KG1 (cell line): ENCODE measurements around the gene ZNRF1.
A peak's percentile ranks its signal among the peaks of the same experiment; 100 is the strongest.
"Not testable (repeated sequence)": the region's sequence is repeated elsewhere in the genome, so short reads cannot be mapped to it uniquely, and the experiment has no call there.

Source experiments
- DNase-seq: peaks from one replicate; lab custom pipeline; 2025; lab: John Stamatoyannopoulos, UW

Gene ZNRF1

GRCh38 chr16:74998481-74999218 lies at the start of gene ZNRF1:
Gene ZNRF1 (plus strand): TSS chr16:74999024. CDS start chr16:74999672, 648 bp downstream.
- peak; percentile 72 for DNase-seq

GRCh38 chr16:74949309-74949708 lies 49.5 kb upstream of the ZNRF1 start:
- DNase-seq: no peak

DNA sequence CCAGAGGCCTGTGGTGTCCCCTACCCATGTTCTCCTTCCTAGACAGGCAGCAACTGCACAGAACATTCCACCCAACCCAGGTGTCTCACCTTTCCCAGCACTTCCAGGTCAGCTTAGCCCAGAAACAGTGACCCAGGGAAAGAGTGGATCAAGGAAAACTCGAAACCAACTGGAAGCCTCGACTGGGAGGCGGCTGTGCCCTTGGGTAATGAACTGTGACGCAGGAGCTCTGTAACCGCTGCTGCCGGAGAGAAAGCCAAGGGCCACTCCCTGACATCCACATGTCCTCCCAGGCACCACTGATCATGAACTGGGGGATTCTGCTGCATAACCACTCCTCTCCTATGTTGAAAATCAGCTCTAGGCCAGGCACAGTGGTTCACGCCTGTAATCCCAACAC lies 48.3 kb upstream of the ZNRF1 start:
- DNase-seq: no peak

GRCh38 chr16:74951206-74951605 lies 47.6 kb upstream of the ZNRF1 start:
- DNase-seq: no peak

DNA sequence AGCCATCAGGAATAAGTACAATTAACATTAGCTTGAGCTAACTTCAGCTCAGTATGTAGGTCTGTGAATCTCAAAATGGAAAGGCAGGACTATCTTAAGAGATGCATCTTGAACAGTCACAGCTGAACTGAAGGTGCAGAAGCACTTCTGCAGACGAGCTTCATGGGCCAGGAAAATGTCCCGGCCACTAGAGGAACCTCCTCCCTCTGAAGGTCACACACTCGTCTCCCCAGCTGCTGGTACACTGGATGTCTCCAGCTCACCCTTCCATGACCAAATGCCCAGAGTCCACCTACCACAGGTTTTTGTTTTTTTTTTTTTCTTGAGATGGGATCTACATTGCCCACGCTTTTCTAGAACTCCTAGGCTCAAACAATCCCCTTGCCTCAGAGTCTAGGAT lies 47.1 kb upstream of the ZNRF1 start:
- no peak for DNase-seq

DNA sequence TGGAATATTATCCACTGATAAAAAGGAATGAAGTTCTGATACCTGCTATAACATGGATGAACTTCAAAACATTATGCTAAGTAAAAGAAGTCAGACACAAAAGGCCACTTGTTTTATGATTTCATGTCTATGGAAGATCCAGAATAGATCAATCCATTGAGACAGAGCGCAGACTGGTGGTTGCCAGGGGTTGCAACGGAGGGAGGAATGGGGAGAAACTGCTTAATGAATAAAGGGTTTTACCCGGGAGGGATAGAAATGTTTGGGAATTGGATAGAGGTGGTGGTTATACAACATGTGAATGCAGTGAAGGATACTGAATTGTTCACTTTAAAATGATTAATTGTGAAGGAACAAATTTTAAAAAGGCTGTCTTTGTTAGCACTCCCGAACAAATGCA lies 44.1 kb upstream of the ZNRF1 start:
- DNase-seq: no peak

DNA sequence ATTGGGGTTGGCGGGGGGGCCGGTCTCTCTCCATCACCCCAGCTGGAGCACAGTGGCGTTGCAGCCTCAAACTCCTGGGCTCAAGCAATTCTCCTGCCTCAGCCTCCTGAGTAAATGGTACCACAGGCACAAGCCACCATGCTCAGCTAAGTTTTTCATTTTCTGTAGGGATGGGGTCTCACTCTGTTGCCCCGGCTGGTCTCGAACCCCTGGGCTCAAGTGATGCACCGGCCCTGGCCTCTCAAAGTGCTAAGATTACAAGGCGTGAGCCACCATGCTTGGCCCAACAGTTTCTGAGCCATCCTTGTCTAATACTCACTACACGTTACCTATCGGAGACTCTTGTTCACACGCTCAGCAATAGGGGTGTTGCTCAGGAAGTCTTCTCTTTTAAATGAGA lies 25.5 kb upstream of the ZNRF1 start:
- no peak for DNase-seq

DNA sequence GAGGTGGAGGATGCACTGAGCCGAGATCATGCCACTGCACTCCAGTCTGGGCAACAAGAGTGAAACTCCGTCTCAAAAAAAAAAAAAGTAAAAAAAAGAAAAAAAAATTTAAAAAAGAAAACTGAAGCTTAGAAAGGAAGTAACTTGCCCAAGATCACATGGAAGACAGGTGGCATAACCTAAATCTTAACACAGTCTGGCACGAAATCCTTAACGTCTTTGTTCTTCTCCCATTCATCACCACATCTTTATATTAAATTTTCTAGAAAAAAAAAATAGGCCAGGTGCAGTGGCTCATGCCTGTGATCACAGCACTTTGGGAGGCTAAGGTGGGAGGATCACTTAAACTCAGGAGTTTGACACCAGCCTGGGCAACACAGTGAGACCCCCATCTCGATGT lies 23.2 kb upstream of the ZNRF1 start:
- no peak for DNase-seq

DNA sequence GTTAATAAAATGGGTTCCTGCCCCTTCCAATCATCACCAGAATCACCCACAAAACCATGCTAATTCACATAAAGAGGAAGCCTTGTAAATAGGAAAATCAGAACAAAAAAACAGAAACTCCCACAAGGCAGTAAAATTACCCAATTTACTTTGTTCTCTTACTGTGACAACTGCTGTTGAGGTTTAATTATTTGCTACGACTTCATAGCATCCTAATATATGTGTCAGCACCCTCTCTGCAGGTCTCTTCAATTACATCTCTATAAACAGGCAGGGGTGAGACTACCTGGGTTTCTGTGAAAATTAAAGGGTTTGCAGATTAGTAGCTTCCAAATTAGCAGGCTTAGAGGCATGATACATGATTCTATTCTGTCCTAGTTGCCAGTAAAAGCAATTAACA lies 16.6 kb upstream of the ZNRF1 start:
- DNase-seq: no peak

DNA sequence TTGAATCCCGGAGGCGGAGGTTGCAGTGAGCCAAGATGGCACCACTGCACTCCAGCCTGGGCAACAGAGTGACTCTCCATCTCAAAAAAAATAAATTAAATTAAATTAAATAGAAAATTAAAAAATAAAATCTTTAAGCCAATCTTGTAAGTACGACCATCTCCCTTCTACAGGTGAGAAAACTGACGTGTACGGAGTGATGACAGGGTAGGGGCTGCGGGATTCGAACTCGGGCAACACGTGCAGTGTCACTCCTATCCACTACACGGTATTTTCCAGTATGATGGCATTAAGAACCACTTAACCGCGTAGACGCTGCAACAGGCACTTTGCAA lies 14.7 kb upstream of the ZNRF1 start:
- DNase-seq: no peak

DNA sequence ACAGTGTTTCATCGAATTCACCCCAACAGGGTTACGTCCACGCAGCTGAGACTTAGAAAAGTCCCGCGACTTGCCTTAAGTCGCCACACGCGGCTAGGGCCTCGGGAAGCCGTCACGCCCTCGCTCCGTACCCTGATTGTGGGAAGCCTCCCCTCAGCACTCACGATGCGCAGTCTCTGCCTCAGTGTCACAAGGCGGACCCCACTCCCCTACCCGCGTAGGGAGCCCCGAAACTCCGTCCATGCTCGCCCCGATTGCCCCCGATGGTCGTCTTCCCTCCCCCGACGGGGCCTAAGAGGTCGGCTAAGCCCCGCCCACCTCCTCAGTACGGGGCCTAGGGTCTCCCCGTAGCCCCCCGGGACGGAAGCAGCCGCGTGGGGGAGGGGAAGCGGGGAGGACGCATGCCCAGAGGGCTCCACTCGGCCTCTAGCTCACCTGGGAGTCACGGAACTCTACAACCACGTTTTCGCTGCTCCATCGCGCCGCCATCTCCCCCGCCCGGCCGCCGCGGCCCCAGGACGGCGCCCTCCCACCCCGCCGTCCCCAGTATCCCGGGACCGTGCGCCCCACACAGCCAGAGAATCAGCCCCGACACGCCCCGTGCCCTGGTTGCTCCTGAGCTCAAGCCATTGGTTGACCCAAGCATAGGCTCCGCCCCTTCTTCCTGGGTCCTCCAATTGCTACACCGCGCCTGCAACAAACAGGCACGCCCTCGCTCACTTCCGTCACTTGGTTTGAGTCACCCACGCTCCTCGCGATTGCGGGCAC lies 14.1 kb upstream of the ZNRF1 start, which contains the start of gene WDR59:
Gene WDR59 (minus strand): TSS at position 595 of the 768 bp plus-strand sequence. CDS start 106 bp downstream, at position 489.
- peak; percentile 96 for DNase-seq

DNA sequence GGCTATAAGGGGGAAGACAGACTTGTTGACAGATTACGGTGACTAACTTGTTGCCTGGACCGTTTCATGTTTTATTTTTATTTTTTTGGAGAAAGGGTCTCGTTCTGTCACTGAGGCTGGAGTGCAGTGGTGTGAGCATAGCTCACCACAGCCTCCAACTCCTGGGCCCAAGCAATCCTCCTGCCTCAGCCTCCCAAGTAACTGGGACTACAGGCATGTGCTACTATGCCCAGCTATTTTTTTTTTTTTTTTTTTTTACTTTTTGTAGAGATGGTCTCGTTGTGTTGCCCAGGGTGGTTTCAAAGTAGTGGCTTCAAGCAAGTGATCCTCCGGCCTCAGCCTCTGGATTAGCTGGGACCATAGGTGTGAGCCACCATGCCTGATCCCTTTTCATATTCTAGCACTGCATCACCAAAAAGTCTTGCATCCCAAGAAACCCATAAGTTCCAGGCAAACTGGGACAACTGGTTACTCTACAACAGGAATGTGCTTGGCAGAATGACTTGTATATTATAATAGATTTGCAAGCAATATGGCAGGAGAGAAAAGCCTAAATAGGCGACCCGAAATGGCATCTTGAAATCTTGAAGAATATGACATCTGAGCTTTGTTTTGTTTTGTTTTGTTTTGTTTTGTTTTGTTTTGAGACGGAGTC lies 11.7 kb upstream of the ZNRF1 start:
- DNase-seq: no peak

DNA sequence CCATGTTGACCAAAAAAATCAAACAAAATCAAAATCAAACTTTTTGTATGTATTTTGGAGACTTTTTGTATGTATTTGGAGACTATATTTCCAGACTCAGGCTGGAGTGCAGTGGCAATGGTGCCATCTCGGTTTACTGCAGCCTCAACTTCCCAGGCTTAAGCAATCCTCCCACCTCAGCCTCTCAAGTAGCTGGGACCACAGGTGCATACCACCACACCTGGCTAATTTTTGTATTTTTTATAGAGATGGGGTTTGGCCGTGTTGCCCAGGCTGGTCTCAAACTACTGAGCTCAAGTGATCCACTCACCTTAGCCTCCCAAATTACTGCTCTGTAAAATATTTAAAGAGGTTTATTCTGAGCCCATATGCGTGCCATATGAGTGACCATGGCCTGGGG lies 9.0 kb upstream of the ZNRF1 start:
- not testable (repeated sequence) for DNase-seq

- DNase-seq: no peak
Observed at GRCh38 chr16:74990832-74991231, 8.0 kb upstream of the ZNRF1 start.

GRCh38 chr16:74991268-74991592 lies 7.6 kb upstream of the ZNRF1 start:
- no peak for DNase-seq

DNA sequence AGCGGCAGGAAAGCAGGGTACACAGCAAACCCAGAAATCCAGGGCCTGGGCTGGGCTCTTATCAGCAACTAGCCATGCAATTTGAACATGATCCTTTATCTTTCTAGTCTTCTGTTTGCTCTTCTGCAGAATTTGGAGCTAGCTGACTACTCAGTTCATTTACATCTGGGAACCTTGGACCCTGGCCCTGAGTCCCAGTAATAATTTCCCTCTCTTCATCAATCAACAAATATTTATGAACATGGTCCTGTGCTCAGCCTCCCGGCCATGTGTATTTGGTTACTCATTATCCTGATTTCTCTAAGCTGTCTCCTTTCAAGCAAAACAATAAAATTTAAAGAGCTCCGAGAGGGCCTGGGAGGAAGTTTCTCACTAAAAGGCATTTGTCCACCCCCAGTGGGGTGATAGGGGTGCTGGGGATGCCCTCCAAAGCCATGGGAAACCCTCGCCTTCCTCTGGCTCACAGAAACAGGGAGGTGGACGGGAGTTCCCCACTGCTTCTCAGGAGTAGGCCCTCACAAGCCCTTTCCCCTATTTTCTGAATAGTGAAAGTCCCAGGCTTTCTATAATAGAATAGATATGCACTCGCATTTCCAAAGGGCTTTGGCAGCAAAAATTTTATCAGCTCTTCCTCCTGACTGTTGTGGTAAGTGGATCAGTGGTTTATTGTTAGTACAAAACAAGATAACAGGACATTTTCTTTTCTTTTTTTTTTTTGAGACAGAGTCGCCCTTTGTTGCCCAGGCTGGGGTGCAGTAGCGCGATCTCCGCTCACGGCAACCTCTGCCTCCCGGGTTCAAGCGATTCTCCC lies 7.0 kb upstream of the ZNRF1 start:
- no peak for DNase-seq

DNA sequence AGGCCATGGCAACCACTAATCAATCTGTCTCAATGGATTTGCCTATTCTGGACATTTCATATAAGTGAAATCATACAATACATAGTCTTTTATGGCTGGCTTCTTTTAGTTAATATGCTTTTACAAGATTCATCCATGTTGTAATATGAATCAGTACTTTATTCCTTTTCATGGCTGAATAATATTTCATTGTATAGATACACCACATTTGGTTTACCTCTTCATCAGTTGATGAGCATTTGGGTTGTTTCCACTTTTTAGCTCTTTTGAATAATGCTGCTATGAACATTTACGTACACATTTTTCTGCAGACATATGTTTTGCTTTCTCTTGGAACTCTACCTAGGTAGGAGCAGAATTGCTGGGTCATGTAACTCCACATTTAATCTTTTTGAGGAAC lies 2.8 kb upstream of the ZNRF1 start:
- no peak for DNase-seq

- no peak for DNase-seq
Observed at GRCh38 chr16:74997042-74997491, 1.8 kb upstream of the ZNRF1 start.

DNA sequence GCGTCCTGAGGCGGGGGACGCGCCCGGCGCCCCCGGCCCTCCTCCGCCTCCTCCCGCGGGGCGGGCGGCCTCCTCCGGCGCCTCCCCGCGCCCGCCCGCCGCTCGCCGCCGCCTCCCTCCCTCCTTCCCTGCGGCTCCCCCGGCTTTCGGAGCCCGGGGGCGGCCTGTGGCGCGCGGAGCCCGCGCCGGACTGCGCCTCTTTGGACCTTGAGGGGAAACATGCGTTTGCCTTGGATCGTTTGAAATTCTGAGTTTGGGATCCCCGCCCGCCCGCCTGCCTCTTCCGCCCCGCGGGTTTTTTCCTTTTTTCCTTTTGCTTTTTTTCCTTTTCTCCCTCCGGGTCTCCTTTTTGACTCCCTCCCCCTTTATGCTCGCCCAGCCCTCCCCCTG lies 390 bp downstream of the ZNRF1 start:
- DNase-seq: no peak

DNA sequence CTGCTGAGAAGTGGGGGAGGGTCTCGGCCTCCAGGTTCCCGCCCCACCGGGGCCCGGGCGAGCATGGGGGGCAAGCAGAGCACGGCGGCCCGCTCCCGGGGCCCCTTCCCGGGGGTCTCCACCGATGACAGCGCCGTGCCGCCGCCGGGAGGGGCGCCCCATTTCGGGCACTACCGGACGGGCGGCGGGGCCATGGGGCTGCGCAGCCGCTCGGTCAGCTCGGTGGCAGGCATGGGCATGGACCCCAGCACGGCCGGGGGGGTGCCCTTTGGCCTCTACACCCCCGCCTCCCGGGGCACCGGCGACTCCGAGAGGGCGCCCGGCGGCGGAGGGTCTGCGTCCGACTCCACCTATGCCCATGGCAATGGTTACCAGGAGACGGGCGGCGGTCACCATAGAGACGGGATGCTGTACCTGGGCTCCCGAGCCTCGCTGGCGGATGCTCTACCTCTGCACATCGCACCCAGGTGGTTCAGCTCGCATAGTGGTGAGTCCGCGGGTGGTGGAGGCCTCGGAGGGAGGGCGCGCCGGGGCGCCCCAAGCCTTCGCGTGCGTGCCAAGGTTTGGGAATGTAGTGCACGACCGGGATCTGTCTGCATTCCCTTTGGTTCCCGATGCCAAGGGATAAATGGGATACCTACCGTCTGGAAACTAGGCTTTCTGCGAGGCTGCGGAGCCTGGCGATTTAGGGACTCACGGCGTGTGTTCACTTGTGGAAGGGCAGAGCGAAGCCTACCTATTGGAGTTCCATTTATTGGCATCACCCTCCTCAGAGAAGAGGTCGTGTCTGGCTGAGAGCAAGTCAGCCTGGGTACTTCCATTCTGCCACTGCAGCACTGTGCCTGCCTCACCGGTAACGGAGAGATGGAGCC lies 1.0 kb downstream of the ZNRF1 start:
- DNase-seq: no peak

DNA sequence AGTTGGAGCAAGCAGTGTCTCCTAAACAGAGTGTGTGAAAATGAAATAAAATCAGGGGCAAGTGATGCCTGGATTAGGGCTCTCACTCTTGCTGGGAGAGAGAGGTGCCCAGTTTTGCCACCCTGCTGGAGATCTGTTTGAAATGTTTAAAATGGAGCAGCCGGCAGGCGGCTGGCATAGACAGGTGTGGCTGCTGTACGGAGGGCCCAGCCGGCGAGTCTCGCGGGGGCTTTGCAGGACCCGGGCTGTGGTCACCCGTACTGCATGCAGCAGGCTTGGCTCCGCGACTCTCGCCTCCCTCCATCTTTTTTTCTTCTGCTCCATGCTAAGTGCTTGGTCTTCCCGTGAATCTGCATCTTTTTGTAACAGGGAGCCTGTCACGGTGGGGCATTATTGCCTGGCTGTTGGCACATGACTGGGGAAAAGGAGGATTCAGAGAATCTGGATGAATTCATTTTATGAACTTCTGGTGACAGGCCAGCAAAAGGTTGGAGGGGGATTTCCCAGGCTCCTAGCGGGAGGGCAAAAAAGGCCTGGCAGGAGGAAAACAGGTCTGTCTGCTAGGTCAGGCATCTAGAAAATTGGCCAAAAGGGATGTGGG lies 1.8 kb downstream of the ZNRF1 start:
- DNase-seq: peak; percentile 33
